Endothelial cell of umbilical vein (primary cell): Measurements from ENCODE around the gene TWF2. TPM values are rescaled to one million over a fixed set of nuclear protein-coding genes. Genes with fewer than 3 reads are reported as not detected.

Experiments
- BruUV-seq: library from RNA; stranded (reverse); fragments of 400-500 nt; replicated peaks from 2 replicates; lab custom pipeline; 2021; lab: Mats Ljungman, UMichigan
- CTCF ChIA-PET: fragments of 300-600, 350-600 bp; sonication (Branson Sonifier 250); formaldehyde crosslinking; loops from one replicate; lab custom pipeline; 2021; ENCODE audit warnings: antibody characterized with exemption, inconsistent platforms; lab: Charles Lee
- POLR2A ChIA-PET: fragments of 300-600, 350-600 bp; sonication (Branson Sonifier 250); formaldehyde crosslinking; loops from one replicate; lab custom pipeline; 2021; ENCODE audit warnings: antibody characterized with exemption, inconsistent platforms; lab: Charles Lee
- DNase-seq: peaks from one replicate; pipeline ENCODE4 v3.0.0-alpha.2; 2011; ENCODE audit warnings: low read depth, low spot score
- FAIRE-seq: peaks from 2 replicates; lab custom pipeline; 2011; peaks lifted over from hg19 to GRCh38; lab: Jason Lieb, UNC
- H2AFZ ChIP-seq: 2 replicates; pipeline ENCODE4 v1.6.0; 2012; ENCODE audit warnings: low read depth, low read length, control low read depth, inconsistent platforms
- H3K27ac ChIP-seq: 2 replicates; pipeline ENCODE4 v1.5.1; 2011; ENCODE audit warnings: low read depth, mild to moderate bottlenecking, control low read depth, low read length, moderate library complexity; ENCODE audit not compliant: insufficient read depth
- H3K27me3 ChIP-seq, 2 experiments: 2 replicates each; pipeline versions ENCODE4 v1.6.0 to v1.6.1; 2011; ENCODE audit warnings: low read length in 2 of 2, mixed read lengths in 1 of 2; ENCODE audit not compliant: control insufficient read depth in 2 of 2, insufficient read depth in 2 of 2
- H3K36me3 ChIP-seq, 2 experiments: 2 replicates in 1 of 2; 3 replicates in 1 of 2; pipeline ENCODE4 v1.5.1; 2011; ENCODE audit warnings: low read length in 2 of 2, mild to moderate bottlenecking in 1 of 2, moderate library complexity in 1 of 2; ENCODE audit not compliant: control insufficient read depth in 2 of 2, insufficient read depth in 2 of 2; ENCODE audit errors: extremely low read depth in 1 of 2
- H3K4me1 ChIP-seq: 3 replicates; pipeline ENCODE4 v1.5.1; 2011; ENCODE audit warnings: mild to moderate bottlenecking, low read length; ENCODE audit not compliant: control insufficient read depth, insufficient read depth; ENCODE audit errors: extremely low read depth
- H3K4me2 ChIP-seq: 2 replicates; pipeline ENCODE4 v1.6.1; 2011; ENCODE audit warnings: low read length, control low read depth, mixed read lengths; ENCODE audit not compliant: insufficient read depth
- H3K4me3 ChIP-seq, 3 experiments: fragments of 200-600 bp in 1 of 3; sonication (generic), shearing (Covaris generic) in 1 of 3; replicated peaks in 1 of 3; 2 replicates each; pipeline ENCODE4 v1.5.1; 2011 to 2016; ENCODE audit warnings: control low read depth in 3 of 3, low read length in 3 of 3, mild to moderate bottlenecking in 2 of 3, inconsistent platforms in 1 of 3, low read depth in 1 of 3, moderate library complexity in 1 of 3; ENCODE audit not compliant: insufficient read depth in 1 of 3
- H3K79me2 ChIP-seq: 2 replicates; pipeline ENCODE4 v1.6.0; 2012; ENCODE audit warnings: low read length, inconsistent platforms; ENCODE audit not compliant: control insufficient read depth, insufficient read depth
- H3K9ac ChIP-seq: replicated peaks from 2 replicates; pipeline ENCODE3; 2011; ENCODE audit warnings: low read length, control low read depth; ENCODE audit not compliant: insufficient read depth; ENCODE audit errors: extremely low read depth
- H3K9me1 ChIP-seq: replicated peaks from 3 replicates; pipeline ENCODE4 v1.6.0; 2011; ENCODE audit warnings: mild to moderate bottlenecking, low read length; ENCODE audit not compliant: control insufficient read depth, insufficient read depth; ENCODE audit errors: extremely low read depth
- H3K9me3 ChIP-seq: replicated peaks from 2 replicates; pipeline ENCODE4 v1.5.1; 2012; ENCODE audit warnings: low read length, inconsistent platforms; ENCODE audit not compliant: control insufficient read depth, insufficient read depth
- H4K20me1 ChIP-seq: replicated peaks from 2 replicates; pipeline ENCODE3; 2011; ENCODE audit warnings: mild to moderate bottlenecking, low read length; ENCODE audit not compliant: control insufficient read depth, insufficient read depth; ENCODE audit errors: extremely low read depth
- CTCF ChIP-seq, 2 donors: IDR thresholded peaks; 1 replicate in 1 of 2; 2 replicates in 1 of 2; pipeline ENCODE4 v1.5.1; 2011; ENCODE audit warnings: low read length in 2 of 2, mild to moderate bottlenecking in 2 of 2, moderate library complexity in 2 of 2, control low read depth in 1 of 2, inconsistent platforms in 1 of 2, low read depth in 1 of 2; ENCODE audit not compliant: insufficient read depth in 1 of 2; ENCODE audit errors: extremely low read depth in 1 of 2
- EZH2 ChIP-seq: IDR thresholded peaks from 2 replicates; pipeline ENCODE4 v1.6.1; 2012; ENCODE audit warnings: borderline replicate concordance, low read depth, mild to moderate bottlenecking, moderate library complexity, low read length, inconsistent platforms; ENCODE audit not compliant: severe bottlenecking
- FOS ChIP-seq: IDR thresholded peaks from 2 replicates; pipeline ENCODE4 v1.6.1; 2011; ENCODE audit warnings: mild to moderate bottlenecking, low read length, moderate library complexity, borderline replicate concordance; ENCODE audit not compliant: insufficient read depth
- GATA2 ChIP-seq: IDR thresholded peaks from 2 replicates; pipeline ENCODE4 v1.7.0; 2011; ENCODE audit warnings: low read depth, mild to moderate bottlenecking, moderate library complexity, mixed read lengths, low read length; ENCODE audit not compliant: insufficient read length, insufficient read depth
- JUN ChIP-seq: IDR thresholded peaks from 2 replicates; pipeline ENCODE4 v1.6.1; 2011; ENCODE audit warnings: borderline replicate concordance, low read depth; ENCODE audit not compliant: insufficient read length, insufficient read depth
- MAX ChIP-seq: IDR thresholded peaks from 2 replicates; pipeline ENCODE4 v1.6.1; 2011; ENCODE audit not compliant: insufficient read depth, insufficient read length
- MYC ChIP-seq: IDR thresholded peaks from one replicate; pipeline ENCODE4 v1.6.1; 2011; ENCODE audit warnings: mild to moderate bottlenecking, low read depth, low read length
- POLR2A ChIP-seq: IDR thresholded peaks from 2 replicates; pipeline ENCODE4 v1.6.1; 2012; ENCODE audit warnings: low read depth, mild to moderate bottlenecking, control low read depth, low read length
- POLR2AphosphoS5 ChIP-seq: IDR thresholded peaks from 2 replicates; pipeline ENCODE4 v1.6.1; 2012; ENCODE audit warnings: low read depth, mild to moderate bottlenecking, control low read depth, low read length, moderate library complexity; ENCODE audit not compliant: insufficient read depth
- dilution Hi-C: fragments of 300-500 bp; cut with MboI; formaldehyde crosslinking; loops from one replicate; pipeline ENCODE4 v1.15.0; 2019; ENCODE audit warnings: low sequenced_read_pairs; ENCODE audit not compliant: extremely low pct_ligation_motif_present
- intact Hi-C: fragments of 100-400 bp; cut with micrococcal nuclease; formaldehyde crosslinking; loops from one replicate; pipeline ENCODE4 v1.10.0; 2022
- polyA plus RNA-seq, 4 experiments: library from polyadenylated mRNA; depleted of rRNA in 3 of 4; stranded (reverse) in 3 of 4; unstranded in 1 of 4; fragments of >200 nt; gene quantifications; 2 replicates each; pipeline versions ENCODE4 v1.2.1 to v1.2.3, GENCODE V29; 2011 to 2012; ENCODE audit warnings: missing spikeins in 1 of 4
- total RNA-seq: library from RNA; stranded (reverse); gene quantifications from 2 replicates; pipeline ENCODE4 v1.2.3, GENCODE V29; 2021

Gene TWF2
- total and polyA plus RNA-seq, 2 donors (not counting 3 experiments of a cell fraction or from before 2014, with no cell fraction given), result 82.9 to 134 TPM

GRCh38 chr3:52203701-52204100 lies 35.3 kb downstream of the TWF2 start:
- no TSS peak for BruUV-seq
- H2AFZ ChIP-seq, result no peak overlapping the region
- no peaks in the 10 kb centered on the region for H3K27me3 ChIP-seq
- POLR2A ChIA-PET, result no interaction called here
- no peaks in the 10 kb centered on the region for H3K9me1 ChIP-seq
- FAIRE-seq, result no peak
- no peak overlapping the region for H3K9ac ChIP-seq
- no peak overlapping the region for H3K4me3 ChIP-seq
- dilution Hi-C loops (no loop called here), intact Hi-C loops (no loop called here)
- no peaks in the 10 kb centered on the region for H3K9me3 ChIP-seq
- H4K20me1 ChIP-seq, result no peaks in the 10 kb centered on the region
- peaks cover 8% of the 10 kb centered on the region for H3K79me2 ChIP-seq
- no peak for TF ChIP-seq JUN
- peaks cover 36 to 46% of the 10 kb centered on the region in 2 experiments for H3K36me3 ChIP-seq
- no peak for DNase-seq
- CTCF ChIA-PET, result interaction anchor here (1.1 to 1.7 kb wide), 2 partner anchors 17 to 202 kb away, joined by 4 to 5 read pairs; no protein-coding TSS in a partner anchor
- H3K4me1 ChIP-seq, result peaks cover 9% of the 10 kb centered on the region
- H3K27ac ChIP-seq, result no peak overlapping the region
- H3K4me2 ChIP-seq, result no peak overlapping the region

- Histone ChIP-seq H3K9ac (no peak overlapping the region), H3K9me3 (no peaks in the 10 kb centered on the region), H3K4me2 (no peak overlapping the region), H3K27ac (no peak overlapping the region), H3K9me1 (no peaks in the 10 kb centered on the region), H3K27me3 (no peaks in the 10 kb centered on the region), H3K4me1 (peaks cover 14% of the 10 kb centered on the region), H2AFZ (no peak overlapping the region), H3K4me3 (no peak overlapping the region), H4K20me1 (no peaks in the 10 kb centered on the region), H3K79me2 (peaks cover 15% of the 10 kb centered on the region), H3K36me3 (peaks cover 29 to 42% of the 10 kb centered on the region in 2 experiments)
- DNase-seq (no peak), FAIRE-seq (no peak)
- POLR2A ChIA-PET, result no interaction called here
- dilution Hi-C loops, result no loop called here
- intact Hi-C loops, result no loop called here
- BruUV-seq, result no TSS peak
- TF ChIP-seq POLR2AphosphoS5 (no peak), MAX (no peak), CTCF (IDR thresholded peaks at IDR 0.05; ENCODE audit: extremely low read depth in 1 of 2, insufficient read depth in 1 of 2, low read depth in 1 of 2, low read length in 2 of 2) (no peak), MYC (no peak), GATA2 (no peak), JUN (no peak), POLR2A (no peak), EZH2 (no peak), FOS (no peak)
- CTCF ChIA-PET, result interaction anchor here (1.1 to 1.7 kb wide), 2 partner anchors 18 to 201 kb away, joined by 4 to 5 read pairs; no protein-coding TSS in a partner anchor
Observed at GRCh38 chr3:52202384-52203077, 36.4 kb downstream of the TWF2 start.
